Kidney (tissue), 14 donors: Measurements from ENCODE around the gene RFESD. TPM values are rescaled to one million over a fixed set of nuclear protein-coding genes. Genes with fewer than 3 reads are reported as not detected.

Experiments
- DNase-seq, 5 donors: peaks; one replicate each; pipeline ENCODE4 v3.0.0-alpha.2; 2013 to 2020
- FAIRE-seq: peaks from 2 replicates; lab custom pipeline; 2012; peaks lifted over from hg19 to GRCh38; lab: Jason Lieb, UNC
- H3K27ac ChIP-seq, 2 donors: one replicate each; pipeline ENCODE4 v1.7.0; 2013; ENCODE audit warnings: low read depth in 2 of 2, low read length in 2 of 2, inconsistent platforms in 1 of 2
- H3K27me3 ChIP-seq: one replicate; pipeline ENCODE4 v1.7.1; 2013; ENCODE audit warnings: low read length, inconsistent platforms; ENCODE audit not compliant: control insufficient read depth, insufficient read depth
- H3K36me3 ChIP-seq, 3 donors: one replicate each; pipeline versions ENCODE4 v1.7.0 to v1.7.1; 2013; ENCODE audit warnings: low read length in 3 of 3, control low read depth in 1 of 3, inconsistent platforms in 1 of 3; ENCODE audit not compliant: insufficient read depth in 3 of 3, control insufficient read depth in 2 of 3
- H3K4me1 ChIP-seq, 3 donors: one replicate each; pipeline versions ENCODE4 v1.7.0 to v1.7.1; 2013; ENCODE audit warnings: low read length in 3 of 3, inconsistent platforms in 1 of 3, low read depth in 1 of 3; ENCODE audit not compliant: control insufficient read depth in 2 of 3, insufficient read depth in 2 of 3
- H3K4me3 ChIP-seq, 3 donors: one replicate each; pipeline versions ENCODE4 v1.7.0 to v1.8.1; 2013; ENCODE audit warnings: low read length in 3 of 3, control low read depth in 1 of 3, inconsistent platforms in 1 of 3
- H3K9ac ChIP-seq, 3 donors: one replicate each; pipeline versions ENCODE4 v1.7.0 to v1.7.1; 2013; ENCODE audit warnings: low read length in 3 of 3, control low read depth in 1 of 3, inconsistent platforms in 1 of 3
- H3K9me3 ChIP-seq, 3 donors: one replicate each; pipeline versions ENCODE4 v1.7.0 to v1.7.1; 2013; ENCODE audit warnings: low read length in 3 of 3, control low read depth in 1 of 3, inconsistent platforms in 1 of 3; ENCODE audit not compliant: control insufficient read depth in 2 of 3, insufficient read depth in 1 of 3
- CTCF ChIP-seq: IDR thresholded peaks from 3 replicates; pipeline ENCODE4 v1.5.1; 2012; ENCODE audit warnings: mild to moderate bottlenecking, moderate library complexity, borderline replicate concordance; ENCODE audit not compliant: insufficient read depth; ENCODE audit errors: extremely low read depth
- intact Hi-C: fragments of 100-400 bp; cut with DNase I; formaldehyde crosslinking; loops from one replicate; pipeline ENCODE4 v1.11.1; 2022
- polyA plus RNA-seq: library from polyadenylated mRNA; stranded (reverse); fragments of 350-450 nt; fragmentation: Illumina TruSeq; extraction: RNeasy Lipid Tissue Mini Kit (QIAGEN cat#74804); gene quantifications from one replicate; pipeline ENCODE4 v1.2.3, GENCODE V29; 2014; ENCODE audit warnings: low read depth, low replicate concordance; ENCODE audit not compliant: insufficient read depth
- total RNA-seq: library from RNA; stranded (reverse); fragmentation: NEBNext Ultra II Directional; extraction: Animal tissue kit (Norgen Biotek cat#: 25700); gene quantifications from one replicate; pipeline ENCODE4 v1.2.1, GENCODE V29; 2021
- donor health status: control.
- donor health status: control.
- donor health status: control.
- donor health status: control.
- donor health status: control.
- donor health status: DM: yes; HTN: yes; CAD: no.
- donor health status: Normal renal cell carcinoma (clear cell type).

The RFESD gene
- total and polyA plus RNA-seq, 2 donors from 2014 or later: 2.6 to 4.0 TPM

GRCh38 chr5:95605786-95606185, 40.8 kb upstream of the RFESD start:
- Histone ChIP-seq H3K9me3 (no peaks in the 10 kb centered on the region), H3K36me3 (peaks cover 0 to 5% (median 2%) of the 10 kb centered on the region in 3 donors), H3K9ac (no peak overlapping the region), H3K27ac (no peak overlapping the region), H3K4me1 (no peaks in the 10 kb centered on the region), H3K27me3 (no peaks in the 10 kb centered on the region), H3K4me3 (no peak overlapping the region)
- no peak for TF ChIP-seq CTCF
- no peak for FAIRE-seq
- intact Hi-C loops: no loop called here
- DNase-seq: no peak

GRCh38 chr5:95606419-95606818, 40.2 kb upstream of the RFESD start:
- no peak overlapping the region for H3K27ac ChIP-seq
- intact Hi-C loops: no loop called here
- H3K36me3 ChIP-seq: peaks cover 0 to 4% (median 0%) of the 10 kb centered on the region in 3 donors
- no peaks in the 10 kb centered on the region for H3K9me3 ChIP-seq
- no peak for DNase-seq
- no peak overlapping the region for H3K9ac ChIP-seq
- TF ChIP-seq CTCF: no peak
- H3K27me3 ChIP-seq: no peaks in the 10 kb centered on the region
- H3K4me1 ChIP-seq: no peaks in the 10 kb centered on the region
- H3K4me3 ChIP-seq: no peak overlapping the region
- FAIRE-seq: peak; percentile 19

- Histone ChIP-seq H3K4me3 (no peak overlapping the region), H3K36me3 (no peaks in the 10 kb centered on the region), H3K27me3 (no peaks in the 10 kb centered on the region), H3K9ac (no peak overlapping the region), H3K4me1 (no peaks in the 10 kb centered on the region), H3K27ac (no peak overlapping the region), H3K9me3 (no peaks in the 10 kb centered on the region)
- intact Hi-C loops: no loop called here
- TF ChIP-seq CTCF: no peak
- FAIRE-seq (no peak), DNase-seq (no peak)
Measured at GRCh38 chr5:95609711-95610110, 36.9 kb upstream of the RFESD start.

GRCh38 chr5:95610546-95610945, 36.0 kb upstream of the RFESD start:
- intact Hi-C loops: no loop called here
- Histone ChIP-seq H3K9ac (no peak overlapping the region), H3K27me3 (no peaks in the 10 kb centered on the region), H3K4me1 (no peaks in the 10 kb centered on the region), H3K9me3 (no peaks in the 10 kb centered on the region), H3K27ac (no peak overlapping the region), H3K4me3 (no peak overlapping the region), H3K36me3 (no peaks in the 10 kb centered on the region)
- no peak for DNase-seq
- no peak for TF ChIP-seq CTCF
- no peak for FAIRE-seq
